T-helper 1 cell treated with Interleukin-12 subunit alpha and Interleukin-12 subunit beta and Interleukin-4 antibody, amounts not matched to agents 30 μg/mL and 1 μg/mL, for 36 hours (primary cell): ENCODE measurements around the gene PSIP1.
"Not testable (repeated sequence)": the region's sequence is repeated elsewhere in the genome, so short reads cannot be mapped to it uniquely, and the experiment has no call there.

ENCODE experiments used
- H3K27ac Mint-ChIP-seq: one replicate; pipeline ENCODE4 v1.8.0; 2021; ENCODE audit warnings: mild to moderate bottlenecking, mixed read lengths
- H3K27me3 Mint-ChIP-seq: one replicate; pipeline ENCODE4 v1.8.0; 2021; ENCODE audit warnings: low read depth, mixed read lengths
- H3K36me3 Mint-ChIP-seq: one replicate; pipeline ENCODE4 v1.8.0; 2021; ENCODE audit warnings: low read depth, mixed read lengths
- H3K4me1 Mint-ChIP-seq: one replicate; pipeline ENCODE4 v1.8.0; 2021; ENCODE audit warnings: low read depth, mixed read lengths
- H3K4me3 Mint-ChIP-seq: one replicate; pipeline ENCODE4 v1.8.0; 2021; ENCODE audit warnings: mild to moderate bottlenecking, moderate library complexity, mixed read lengths
- H3K9me3 Mint-ChIP-seq: one replicate; pipeline ENCODE4 v1.8.0; 2021; ENCODE audit warnings: mixed read lengths

The PSIP1 gene

GRCh38 chr9:15430920-15431844 lies 79.6 kb downstream of the PSIP1 start:
- Mint-ChIP-seq H3K27ac (no peak overlapping the region), H3K9me3 (no peaks in the 10 kb centered on the region), H3K36me3 (peaks cover 46% of the 10 kb centered on the region), H3K4me1 (peaks cover 38% of the 10 kb centered on the region), H3K4me3 (no peak overlapping the region), H3K27me3 (no peaks in the 10 kb centered on the region)

- Mint-ChIP-seq H3K27ac (peak overlapping the region; percentile 11), H3K36me3 (peaks cover 47% of the 10 kb centered on the region), H3K4me1 (peaks cover 53% of the 10 kb centered on the region), H3K4me3 (peak overlapping the region; percentile 35)
- H3K27me3 Mint-ChIP-seq, H3K9me3 Mint-ChIP-seq: not testable (repeated sequence)
These were observed 83.1 kb downstream of the PSIP1 start for GRCh38 chr9:15427702-15428101.

- Mint-ChIP-seq H3K27ac (no peak overlapping the region), H3K4me1 (peaks cover 57% of the 10 kb centered on the region), H3K36me3 (peaks cover 45% of the 10 kb centered on the region)
These were observed 84.8 kb downstream of the PSIP1 start for GRCh38 chr9:15426019-15426418.

GRCh38 chr9:15423231-15423985 lies 87.4 kb downstream of the PSIP1 start:
- Mint-ChIP-seq H3K4me1 (peaks cover 38% of the 10 kb centered on the region), H3K9me3 (no peaks in the 10 kb centered on the region), H3K4me3 (peak overlapping the region; percentile 92), H3K27me3 (no peaks in the 10 kb centered on the region), H3K36me3 (peaks cover 35% of the 10 kb centered on the region), H3K27ac (peak overlapping the region; percentile 88)

More at GRCh38 chr9:15426019-15426418, 84.8 kb downstream of the PSIP1 start:
- no peaks in the 10 kb centered on the region for H3K9me3 Mint-ChIP-seq
- no peaks in the 10 kb centered on the region for H3K27me3 Mint-ChIP-seq
- no peak overlapping the region for H3K4me3 Mint-ChIP-seq

- Mint-ChIP-seq H3K9me3 (no peaks in the 10 kb centered on the region), H3K36me3 (peaks cover 29% of the 10 kb centered on the region), H3K4me1 (peaks cover 39% of the 10 kb centered on the region), H3K27me3 (no peaks in the 10 kb centered on the region), H3K27ac (peak within 1 kb of the TSS; percentile 88), H3K4me3 (peak within 1 kb of the TSS; percentile 92)
These were observed 88.2 kb downstream of the PSIP1 start, which contains the start of gene SNAPC3 for GRCh38 chr9:15422372-15423230. SNAPC3 (plus strand) TSS chr9:15422876; CDS start chr9:15422880, 4 bp downstream.

GRCh38 chr9:15421990-15422371 lies 88.8 kb downstream of the PSIP1 start:
- Mint-ChIP-seq H3K27ac (peak overlapping the region; percentile 88), H3K4me3 (peak overlapping the region; percentile 92), H3K36me3 (peaks cover 26% of the 10 kb centered on the region), H3K9me3 (no peaks in the 10 kb centered on the region), H3K4me1 (peaks cover 36% of the 10 kb centered on the region), H3K27me3 (no peaks in the 10 kb centered on the region)

- H3K27ac Mint-ChIP-seq = no peak overlapping the region
- H3K4me1 Mint-ChIP-seq = peaks cover 33% of the 10 kb centered on the region
- no peaks in the 10 kb centered on the region for H3K27me3 Mint-ChIP-seq
- H3K9me3 Mint-ChIP-seq = no peaks in the 10 kb centered on the region
- peaks cover 24% of the 10 kb centered on the region for H3K36me3 Mint-ChIP-seq
- no peak overlapping the region for H3K4me3 Mint-ChIP-seq
These were observed 89.2 kb downstream of the PSIP1 start for GRCh38 chr9:15421532-15421931.

- no peaks in the 10 kb centered on the region for H3K9me3 Mint-ChIP-seq
- H3K4me1 Mint-ChIP-seq = peaks cover 27% of the 10 kb centered on the region
- H3K36me3 Mint-ChIP-seq = peaks cover 17% of the 10 kb centered on the region
- H3K4me3 Mint-ChIP-seq = no peak overlapping the region
- no peak overlapping the region for H3K27ac Mint-ChIP-seq
- no peaks in the 10 kb centered on the region for H3K27me3 Mint-ChIP-seq
These were observed 90.0 kb downstream of the PSIP1 start for GRCh38 chr9:15420796-15421195.

GRCh38 chr9:15417626-15418025 lies 93.1 kb downstream of the PSIP1 start:
- H3K4me3 Mint-ChIP-seq = no peak overlapping the region
- H3K36me3 Mint-ChIP-seq = no peaks in the 10 kb centered on the region
- no peaks in the 10 kb centered on the region for H3K9me3 Mint-ChIP-seq
- peaks cover 12% of the 10 kb centered on the region for H3K4me1 Mint-ChIP-seq
- H3K27ac Mint-ChIP-seq = no peak overlapping the region
- peaks cover 5% of the 10 kb centered on the region for H3K27me3 Mint-ChIP-seq

GRCh38 chr9:15416880-15417279 lies 93.9 kb downstream of the PSIP1 start:
- peaks cover 9% of the 10 kb centered on the region for H3K27me3 Mint-ChIP-seq
- H3K4me1 Mint-ChIP-seq = peaks cover 6% of the 10 kb centered on the region
- H3K36me3 Mint-ChIP-seq = no peaks in the 10 kb centered on the region
- no peak overlapping the region for H3K4me3 Mint-ChIP-seq
- no peak overlapping the region for H3K27ac Mint-ChIP-seq
- no peaks in the 10 kb centered on the region for H3K9me3 Mint-ChIP-seq
